Astrocyte of the cerebellum (primary cell): ENCODE measurements around the gene TYROBP.
"Not testable (repeated sequence)": the region's sequence is repeated elsewhere in the genome, so short reads cannot be mapped to it uniquely, and the experiment has no call there.

Experiments
- DNase-seq: peaks from one replicate; pipeline ENCODE4 v3.0.0-alpha.2; 2011; ENCODE audit warnings: low read depth
- H3K4me3 ChIP-seq: 2 replicates; pipeline ENCODE4 v1.5.1; 2011; ENCODE audit warnings: mild to moderate bottlenecking, low read depth, low read length, moderate library complexity
- CTCF ChIP-seq: IDR thresholded peaks from 2 replicates; pipeline ENCODE4 v1.5.1; 2012; ENCODE audit warnings: low read length, low read depth, moderate library complexity, mild to moderate bottlenecking; ENCODE audit errors: missing control alignments
- in situ Hi-C: cut with HindIII; loops from 2 replicates; pipeline ENCODE4 v1.10.0; 2017; ENCODE audit warnings: low sequenced_read_pairs

The TYROBP gene

GRCh38 chr19:35895911-35896642, 12.0 kb downstream of the TYROBP start:
- no peak overlapping the region for H3K4me3 ChIP-seq
- in situ Hi-C loops: no loop called here
- no peak for DNase-seq
- no peak for TF ChIP-seq CTCF

- in situ Hi-C loops: no loop called here
- no peak for DNase-seq
- H3K4me3 ChIP-seq: no peak overlapping the region
- TF ChIP-seq CTCF: no peak
These were observed 13.8 kb downstream of the TYROBP start for GRCh38 chr19:35894342-35894741.

- in situ Hi-C loops, DNase-seq, H3K4me3 ChIP-seq: not testable (repeated sequence)
These were observed 16.3 kb downstream of the TYROBP start for GRCh38 chr19:35891819-35892218.

DNA sequence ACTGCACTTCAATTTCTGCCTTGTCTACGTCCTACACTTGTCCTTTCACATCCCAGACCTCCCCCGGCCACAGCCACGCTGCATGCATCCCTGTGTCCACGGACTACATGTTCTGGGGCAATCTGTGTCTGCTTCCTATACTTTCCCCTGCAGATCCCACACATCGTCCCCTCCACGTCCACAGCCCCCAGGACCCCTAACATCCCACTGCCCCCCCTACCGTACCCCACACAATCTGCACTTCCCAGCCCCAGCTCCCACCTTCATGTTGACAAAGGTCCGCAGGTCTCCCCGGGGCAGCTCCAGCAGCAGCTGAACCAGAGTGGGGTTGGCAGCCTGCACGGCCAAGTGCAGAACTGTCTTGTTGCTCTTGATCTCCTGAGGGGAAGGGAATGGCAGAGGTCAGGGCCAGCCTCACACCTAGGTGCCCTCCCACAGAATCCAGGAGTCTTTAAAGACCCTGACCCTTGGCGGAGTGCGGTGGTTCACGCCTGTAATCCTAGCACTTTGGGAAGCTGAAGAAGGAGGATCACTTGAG, 17.9 kb downstream of the TYROBP start:
- no peak overlapping the region for H3K4me3 ChIP-seq
- no peak for TF ChIP-seq CTCF
- in situ Hi-C loops: no loop called here
- DNase-seq: no peak

- no peak for DNase-seq
- TF ChIP-seq CTCF: no peak
- in situ Hi-C loops: no loop called here
- no peak overlapping the region for H3K4me3 ChIP-seq
These were observed 18.6 kb downstream of the TYROBP start for GRCh38 chr19:35889370-35890112.

DNA sequence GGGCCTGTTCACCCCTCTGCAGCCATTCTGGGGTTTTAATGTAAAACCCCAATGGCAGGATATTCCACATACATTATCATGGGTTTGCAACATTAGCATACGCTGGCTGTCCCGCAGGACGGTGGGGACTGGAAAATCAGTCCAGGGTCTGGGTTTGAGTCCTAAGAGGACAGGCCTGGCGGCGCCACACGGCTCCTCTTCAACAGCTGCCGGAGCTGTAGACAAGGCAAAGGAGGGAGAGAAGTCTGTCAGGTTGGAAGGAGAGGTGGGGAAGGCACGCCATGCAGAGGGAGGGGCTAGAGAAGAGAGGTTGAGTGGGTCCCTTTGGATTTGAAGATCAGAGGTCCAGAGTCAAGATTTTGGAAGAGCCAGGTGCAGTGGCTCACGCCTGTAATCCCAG, 19.7 kb downstream of the TYROBP start:
- DNase-seq: no peak
- in situ Hi-C loops: no loop called here
- TF ChIP-seq CTCF: no peak
- H3K4me3 ChIP-seq: no peak overlapping the region

- H3K4me3 ChIP-seq: no peak overlapping the region
- in situ Hi-C loops: no loop called here
- DNase-seq: no peak
- TF ChIP-seq CTCF: no peak
These were observed 20.9 kb downstream of the TYROBP start for GRCh38 chr19:35887197-35887596.
